WTC11 (cell line): ENCODE data around the gene MRC1. TPM values are rescaled to one million over a fixed set of nuclear protein-coding genes. Genes with fewer than 3 reads are reported as not detected.

ENCODE experiments used
- ATAC-seq: fragments of 200-7000 bp; cut with Tn5 transposase; 2 replicates; pipeline ENCODE4 v1.10.0; 2021; ENCODE audit warnings: mild to moderate bottlenecking, moderate library complexity
- CTCF ChIA-PET: fragments of 300-600 bp; sonication (Branson Sonifier 250); formaldehyde crosslinking; loops from one replicate; lab custom pipeline; 2021; ENCODE audit warnings: antibody characterized with exemption; lab: Charles Lee
- POLR2A ChIA-PET: fragments of 350-600 bp; sonication (Branson Sonifier 250); formaldehyde crosslinking; loops from one replicate; lab custom pipeline; 2021; ENCODE audit warnings: antibody characterized with exemption; lab: Charles Lee
- DNase-seq: peaks from one replicate; pipeline ENCODE4 v3.0.0; 2021; ENCODE audit warnings: low spot score
- H3K27ac Mint-ChIP-seq: 2 replicates; pipeline ENCODE4 v1.8.0; 2021; ENCODE audit warnings: mixed read lengths
- H3K27me3 Mint-ChIP-seq: 2 replicates; pipeline ENCODE4 v1.8.0; 2021; ENCODE audit warnings: low read depth, mild to moderate bottlenecking, moderate library complexity, mixed read lengths
- H3K36me3 Mint-ChIP-seq: 2 replicates; pipeline ENCODE4 v1.8.0; 2021; ENCODE audit warnings: mixed read lengths
- H3K4me1 Mint-ChIP-seq: 2 replicates; pipeline ENCODE4 v1.8.0; 2022; ENCODE audit warnings: mixed read lengths
- H3K4me3 Mint-ChIP-seq: 2 replicates; pipeline ENCODE4 v1.8.0; 2021; ENCODE audit warnings: mild to moderate bottlenecking, moderate library complexity, mixed read lengths
- H3K9me3 Mint-ChIP-seq: 2 replicates; pipeline ENCODE4 v1.8.0; 2021; ENCODE audit warnings: mixed read lengths
- ARID4B ChIP-seq: sonication (generic); formaldehyde crosslinking; IDR thresholded peaks from 2 replicates; pipeline ENCODE4 v1.8.0; 2023; ENCODE audit warnings: missing genetic modification reagents, mild to moderate bottlenecking, borderline replicate concordance
- ATF1 ChIP-seq: sonication (generic); formaldehyde crosslinking; IDR thresholded peaks from 2 replicates; pipeline ENCODE4 v1.8.1; 2023; ENCODE audit warnings: mild to moderate bottlenecking, moderate library complexity, missing genetic modification reagents
- ATF3 ChIP-seq: sonication (generic); formaldehyde crosslinking; conservative IDR thresholded peaks from 2 replicates; pipeline ENCODE4 v1.8.1; 2022; ENCODE audit warnings: mild to moderate bottlenecking, missing genetic modification reagents
- ESRRA ChIP-seq: sonication (generic); formaldehyde crosslinking; IDR thresholded peaks from 2 replicates; pipeline ENCODE4 v1.8.1; 2022; ENCODE audit warnings: mild to moderate bottlenecking, missing genetic modification reagents, borderline replicate concordance
- ETV6 ChIP-seq: sonication (generic); formaldehyde crosslinking; IDR thresholded peaks from 2 replicates; pipeline ENCODE4 v1.8.1; 2022; ENCODE audit warnings: mild to moderate bottlenecking, missing genetic modification reagents
- FOXJ3 ChIP-seq: sonication (generic); formaldehyde crosslinking; IDR thresholded peaks from 2 replicates; pipeline ENCODE4 v1.9.0; 2021; ENCODE audit warnings: missing genetic modification reagents, mild to moderate bottlenecking, borderline replicate concordance
- GRHL2 ChIP-seq: fragments of 250-450 bp; sonication (Bioruptor Pico); IDR thresholded peaks from 2 replicates; pipeline ENCODE4 v1.8.0; 2022; ENCODE audit warnings: mild to moderate bottlenecking, moderate library complexity; ENCODE audit not compliant: insufficient replicate concordance, severe bottlenecking
- GTF2I ChIP-seq: fragments of 250-450 bp; sonication (Bioruptor Pico); conservative IDR thresholded peaks from 2 replicates; pipeline ENCODE4 v1.4.0; 2021; ENCODE audit warnings: mild to moderate bottlenecking
- MLX ChIP-seq: sonication (generic); formaldehyde crosslinking; IDR thresholded peaks from 2 replicates; pipeline ENCODE4 v1.8.1; 2023; ENCODE audit warnings: mild to moderate bottlenecking, missing genetic modification reagents, moderate library complexity
- NFE2L1 ChIP-seq: sonication (generic); formaldehyde crosslinking; IDR thresholded peaks from 2 replicates; pipeline ENCODE4 v1.8.1; 2023; ENCODE audit warnings: missing genetic modification reagents
- RELA ChIP-seq: sonication (generic); formaldehyde crosslinking; IDR thresholded peaks from 2 replicates; pipeline ENCODE4 v1.8.1; 2022; ENCODE audit warnings: missing genetic modification reagents, mild to moderate bottlenecking, borderline replicate concordance
- USF1 ChIP-seq: sonication (generic); formaldehyde crosslinking; IDR thresholded peaks from 2 replicates; pipeline ENCODE4 v1.8.0; 2022; ENCODE audit warnings: mild to moderate bottlenecking, missing genetic modification reagents
- USF2 ChIP-seq: sonication (generic); formaldehyde crosslinking; IDR thresholded peaks from 2 replicates; pipeline ENCODE4 v1.8.1; 2023; ENCODE audit warnings: mild to moderate bottlenecking, missing genetic modification reagents, moderate library complexity
- ZNF532 ChIP-seq: fragments of 250-450 bp; sonication (Bioruptor Pico); IDR thresholded peaks from 2 replicates; pipeline ENCODE4 v1.9.0; 2021; ENCODE audit warnings: mild to moderate bottlenecking, borderline replicate concordance
- total RNA-seq: library from RNA; stranded (reverse); gene quantifications from 3 replicates; pipeline ENCODE4 v1.2.3, GENCODE V29; 2021

MRC1 gene
- total RNA-seq, 1 experiment from 2014 or later, result 0.33 TPM

- TF ChIP-seq ZNF532 (no peak), MLX (no peak), GTF2I (CRISPR knock-in tag) (no peak), NFE2L1 (CRISPR knock-in tag) (no peak), ESRRA (CRISPR knock-in tag) (no peak), USF2 (CRISPR knock-in tag) (no peak), USF1 (CRISPR knock-in tag) (no peak), FOXJ3 (CRISPR knock-in tag) (no peak), GRHL2 (CRISPR knock-in tag) (no peak), ETV6 (CRISPR knock-in tag) (no peak), RELA (no peak), ATF1 (no peak), ARID4B (no peak)
Measured at GRCh38 chr10:17790651-17791050, 18.5 kb upstream of the MRC1 start (continued).

GRCh38 chr10:17792991-17793390 is 16.2 kb upstream of the MRC1 start:
- Mint-ChIP-seq H3K27me3 (no peaks in the 10 kb centered on the region), H3K4me1 (no peaks in the 10 kb centered on the region), H3K36me3 (peaks cover 9% of the 10 kb centered on the region), H3K27ac (no peak overlapping the region), H3K4me3 (no peak overlapping the region), H3K9me3 (peaks cover 15% of the 10 kb centered on the region)
- no peak for ATAC-seq
- ChIA-PET CTCF (interaction anchor here (3.2 kb wide), 1 partner anchor 8 kb away, joined by 17 read pairs; no protein-coding TSS in a partner anchor), POLR2A (no interaction called here)
- DNase-seq, result no peak
- TF ChIP-seq RELA (no peak), ATF3 (CRISPR knock-in tag) (no peak)
